Right lobe of liver (tissue), 6 donors: ENCODE results near the gene APOOL. TPM values are rescaled to one million over a fixed set of nuclear protein-coding genes. Genes with fewer than 3 reads are reported as not detected.

ENCODE experiments used
- ATAC-seq, 4 donors: fragments of 200-7000 bp; cut with Tn5 transposase; one replicate each; pipeline ENCODE4 v1.9.1; 2020; ENCODE audit warnings: mild to moderate bottlenecking in 4 of 4, moderate library complexity in 4 of 4
- DNase-seq, 3 donors: peaks; one replicate each; pipeline ENCODE4 v3.0.0-alpha.2; 2020
- H3K27ac ChIP-seq, 3 donors: fragments of 200-600 bp; one replicate each; pipeline ENCODE4 v1.8.0; 2022
- H3K27me3 ChIP-seq, 2 donors: fragments of 200-600 bp; one replicate each; pipeline ENCODE4 v1.8.0; 2022
- H3K36me3 ChIP-seq, 4 donors: fragments of 200-600 bp; sonication (generic) in 1 of 4; one replicate each; pipeline versions ENCODE4 v1.5.1 to v1.8.0; 2017 to 2022; ENCODE audit warnings: control low read depth in 1 of 4
- H3K4me1 ChIP-seq, 4 donors: fragments of 200-600 bp; sonication (generic) in 1 of 4; one replicate each; pipeline versions ENCODE4 v1.5.1 to v1.8.0; 2017 to 2022; ENCODE audit warnings: control low read depth in 1 of 4
- H3K4me3 ChIP-seq, 3 donors: fragments of 200-600 bp; one replicate each; pipeline ENCODE4 v1.8.0; 2022
- H3K9me3 ChIP-seq, 4 donors: fragments of 200-600 bp; sonication (generic) in 1 of 4; one replicate each; pipeline versions ENCODE4 v1.5.1 to v1.8.0; 2017 to 2022; ENCODE audit warnings: control low read depth in 1 of 4
- POLR2A ChIP-seq: fragments of 450-650 bp; IDR thresholded peaks from one replicate; pipeline ENCODE4 v1.6.1; 2017; ENCODE audit warnings: antibody characterized with exemption, mild to moderate bottlenecking
- WGBS: methylation state at CpG from one replicate; pipeline ENCODE4 v1.1.6; 2018; ENCODE audit warnings: low coverage, low lambda C conversion rate; ENCODE audit not compliant: insufficient coverage; ENCODE audit errors: missing lambda C conversion rate; 5-methylcytosine and 5-hydroxymethylcytosine counted together
- intact Hi-C, 2 donors: fragments of 100-400 bp; cut with DNase I; formaldehyde crosslinking; loops; one replicate each; pipeline versions ENCODE4 v1.11.2 to v1.14.1; 2022
- total RNA-seq, 6 experiments: library from RNA; depleted of rRNA in 2 of 6; stranded (reverse); fragments of >200 nt in 2 of 6; fragmentation: NEBNext Ultra II Directional in 3 of 6; extraction: Animal tissue kit (Norgen Biotek cat#: 25700) in 3 of 6; gene quantifications; one replicate each; pipeline versions ENCODE4 v1.1.0 to v1.2.4, GENCODE V29; 2016 to 2023
- TF ChIP-seq, protein P1 (sequence below), 4 donors: fragments of 200-600 bp in 3 of 4; fragments of 450-650 bp in 1 of 4; IDR thresholded peaks; one replicate each; pipeline versions ENCODE4 v1.5.1 to v1.8.0; 2016 to 2022; ENCODE audit warnings: antibody characterized with exemption in 4 of 4, mild to moderate bottlenecking in 2 of 4
- donor health status: DM: no; HTN: yes; CAD: no.
- donor health status: DM: no; HTN: no; CAD: no.
- donor health status: DM: no; HTN: no; CAD: no.
- donor health status: DM: no; HTN: yes; CAD: no.
- donor health status: DM: no; HTN: yes; CAD: no.

Gene APOOL
- total RNA-seq, 6 experiments from 2014 or later = 14.3 to 25.3 (median 20.0) TPM

DNA sequence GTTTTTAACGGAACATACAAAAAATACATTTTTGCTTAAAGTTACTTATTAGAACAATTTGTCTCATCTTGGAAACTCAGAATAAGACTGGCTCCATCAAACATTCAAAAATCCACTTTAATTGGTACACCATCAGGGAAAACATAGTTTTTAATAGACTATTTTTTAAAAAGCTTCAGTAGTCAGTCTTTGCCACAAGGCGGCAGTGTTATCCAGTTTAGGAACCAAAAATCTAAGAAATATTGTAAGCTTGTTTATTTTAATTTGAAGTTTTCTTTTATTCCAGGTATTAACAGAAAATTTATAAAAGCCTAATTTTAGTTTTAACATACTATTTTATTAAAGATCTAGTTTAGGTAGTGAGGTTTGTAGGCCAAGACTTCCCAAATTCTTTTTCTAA, 107.7 kb downstream of the APOOL start:
- ATAC-seq = peak in 1 of 4 donors; percentile 45
- DNase-seq = no peak
- Histone ChIP-seq H3K27ac (no peak overlapping the region), H3K27me3 (no peaks in the 10 kb centered on the region), H3K4me3 (no peak overlapping the region), H3K4me1 (peaks cover 0 to 4% (median 0%) of the 10 kb centered on the region in 4 donors), H3K9me3 (no peaks in the 10 kb centered on the region), H3K36me3 (no peaks in the 10 kb centered on the region)
- intact Hi-C loops = loop anchor here in 1 of 2 donors (10.0 kb wide), 1 partner anchor 433 kb away; no protein-coding TSS in a partner anchor
- TF ChIP-seq, protein P1, sequence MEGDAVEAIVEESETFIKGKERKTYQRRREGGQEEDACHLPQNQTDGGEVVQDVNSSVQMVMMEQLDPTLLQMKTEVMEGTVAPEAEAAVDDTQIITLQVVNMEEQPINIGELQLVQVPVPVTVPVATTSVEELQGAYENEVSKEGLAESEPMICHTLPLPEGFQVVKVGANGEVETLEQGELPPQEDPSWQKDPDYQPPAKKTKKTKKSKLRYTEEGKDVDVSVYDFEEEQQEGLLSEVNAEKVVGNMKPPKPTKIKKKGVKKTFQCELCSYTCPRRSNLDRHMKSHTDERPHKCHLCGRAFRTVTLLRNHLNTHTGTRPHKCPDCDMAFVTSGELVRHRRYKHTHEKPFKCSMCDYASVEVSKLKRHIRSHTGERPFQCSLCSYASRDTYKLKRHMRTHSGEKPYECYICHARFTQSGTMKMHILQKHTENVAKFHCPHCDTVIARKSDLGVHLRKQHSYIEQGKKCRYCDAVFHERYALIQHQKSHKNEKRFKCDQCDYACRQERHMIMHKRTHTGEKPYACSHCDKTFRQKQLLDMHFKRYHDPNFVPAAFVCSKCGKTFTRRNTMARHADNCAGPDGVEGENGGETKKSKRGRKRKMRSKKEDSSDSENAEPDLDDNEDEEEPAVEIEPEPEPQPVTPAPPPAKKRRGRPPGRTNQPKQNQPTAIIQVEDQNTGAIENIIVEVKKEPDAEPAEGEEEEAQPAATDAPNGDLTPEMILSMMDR (IDR thresholded peaks at IDR 0.05) = peak; percentile 48 to 82 (median 77)
- no peak for TF ChIP-seq POLR2A
- WGBS = 24% methylated on average over 2 of the region's 2 CpGs

- Histone ChIP-seq H3K27me3 (no peaks in the 10 kb centered on the region), H3K27ac (no peak overlapping the region), H3K36me3 (no peaks in the 10 kb centered on the region), H3K9me3 (no peaks in the 10 kb centered on the region), H3K4me1 (peaks cover 0 to 4% (median 0%) of the 10 kb centered on the region in 4 donors), H3K4me3 (no peak overlapping the region)
- DNase-seq (no peak), ATAC-seq (peak in 1 of 4 donors; percentile 30)
- WGBS = 39% methylated on average over 9 of the region's 9 CpGs
- TF ChIP-seq, protein P1 (IDR thresholded peaks at IDR 0.05) = no peak
- TF ChIP-seq POLR2A = no peak
- intact Hi-C loops = loop anchor here in 1 of 2 donors (10.0 kb wide), 1 partner anchor 433 kb away; no protein-coding TSS in a partner anchor
Measured at GRCh38 chrX:85112293-85112692, 108.6 kb downstream of the APOOL start.

DNA sequence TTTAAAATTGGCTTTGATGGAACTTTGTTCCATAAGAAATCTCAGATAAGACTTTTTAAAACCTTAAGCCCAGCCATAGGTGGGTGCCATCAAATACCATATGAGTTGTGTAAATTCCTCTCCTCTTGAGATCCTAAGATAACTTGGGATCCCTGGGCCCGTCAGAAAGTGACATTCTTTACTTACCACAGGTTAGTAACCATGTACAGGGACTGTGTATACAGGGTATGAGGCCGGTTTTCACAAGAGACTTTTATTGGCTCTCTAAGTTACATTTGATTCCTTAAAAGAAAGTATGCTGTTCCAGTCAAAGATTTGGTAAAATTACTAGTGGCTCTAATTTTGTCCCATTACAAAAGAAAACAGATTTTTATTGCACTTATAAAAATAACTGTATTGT, 110.1 kb downstream of the APOOL start:
- intact Hi-C loops = loop anchor here in 1 of 2 donors (10.0 kb wide), 1 partner anchor 431 kb away; no protein-coding TSS in a partner anchor
- Histone ChIP-seq H3K9me3 (no peaks in the 10 kb centered on the region), H3K4me1 (peaks cover 0 to 4% (median 0%) of the 10 kb centered on the region in 4 donors), H3K36me3 (no peaks in the 10 kb centered on the region), H3K4me3 (no peak overlapping the region), H3K27ac (no peak overlapping the region), H3K27me3 (no peaks in the 10 kb centered on the region)
- TF ChIP-seq, protein P1 (IDR thresholded peaks at IDR 0.05) = no peak
- TF ChIP-seq POLR2A = no peak
- DNase-seq (no peak), ATAC-seq (no peak)
- 38% methylated on average over 2 of the region's 2 CpGs for WGBS

- intact Hi-C loops = loop anchor here in 1 of 2 donors (10.0 kb wide), 1 partner anchor 431 kb away; no protein-coding TSS in a partner anchor
- H3K4me3 ChIP-seq = no peak overlapping the region
- H3K36me3 ChIP-seq = no peaks in the 10 kb centered on the region
- peaks cover 0 to 4% (median 0%) of the 10 kb centered on the region in 4 donors for H3K4me1 ChIP-seq
- no peak overlapping the region for H3K27ac ChIP-seq
- no peak for ATAC-seq
- no peak for TF ChIP-seq POLR2A
- TF ChIP-seq, protein P1 (IDR thresholded peaks at IDR 0.05) = no peak
- H3K9me3 ChIP-seq = no peaks in the 10 kb centered on the region
- 45% methylated on average over 3 of the region's 3 CpGs for WGBS
- H3K27me3 ChIP-seq = no peaks in the 10 kb centered on the region
- no peak for DNase-seq
Measured at GRCh38 chrX:85114171-85114570, 110.5 kb downstream of the APOOL start.
